Measurements from ENCODE around the gene MICU1.

DNA sequence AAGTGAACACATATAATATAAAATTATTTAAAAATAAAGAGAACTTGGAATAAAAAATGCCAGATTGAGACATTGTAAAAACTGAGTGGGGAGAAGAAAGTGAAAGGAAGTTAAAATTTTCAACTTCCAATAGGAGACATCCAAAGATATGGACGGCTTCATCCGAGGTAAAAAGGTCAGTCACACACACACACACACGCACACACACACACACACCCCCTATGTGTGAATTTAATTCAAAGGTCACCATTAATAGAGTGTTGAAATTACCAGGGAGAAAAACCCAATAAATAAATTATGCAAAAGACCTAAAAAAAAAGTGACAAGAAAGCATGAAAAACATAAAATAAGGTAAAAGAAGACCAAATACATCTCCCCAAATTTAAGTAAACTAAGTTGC, 140.2 kb downstream of the MICU1 start:
- TF ChIP-seq CTCF (IDR thresholded peaks at IDR 0.05) (no peak), POLR2A (IDR thresholded peaks at IDR 0.05) (no peak), EP300 (IDR thresholded peaks at IDR 0.05) (no peak)

Data from ovary (tissue), 3 donors.